A549 (cell line): ENCODE measurements around the gene RAMACL. TPM values are rescaled to one million over a fixed set of nuclear protein-coding genes. Genes with fewer than 3 reads are reported as not detected.

Source experiments
- ATAC-seq, 2 experiments: fragments of 200-7000 bp in 1 of 2; fragments of >200 bp in 1 of 2; cut with Nextera tagmentation in 1 of 2; cut with Tn5 transposase in 1 of 2; 3 replicates each; pipeline versions ENCODE4 v1.8.0 to v1.9.1; 2018 to 2020; ENCODE audit warnings: mild to moderate bottlenecking in 1 of 2, moderate library complexity in 1 of 2
- CTCF ChIA-PET: fragments of 300-600 bp; sonication (Branson Sonifier 250); formaldehyde crosslinking; extraction: SDS; loops from one replicate; lab custom pipeline; 2021; ENCODE audit warnings: antibody characterized with exemption, inconsistent platforms; lab: Yijun Ruan, JAX
- POLR2A ChIA-PET: fragments of 350-600 bp; formaldehyde crosslinking; extraction: SDS; loops from one replicate; lab custom pipeline; 2021; ENCODE audit warnings: antibody characterized with exemption, inconsistent platforms; lab: Yijun Ruan, JAX
- DNase-seq, 2 experiments: peaks; one replicate each; pipeline versions ENCODE4 v3.0.0 to v3.0.0-alpha.2; 2011 to 2016; ENCODE audit warnings: low read depth in 1 of 2, low spot score in 1 of 2
- FAIRE-seq: peaks from 2 replicates; lab custom pipeline; 2011; peaks lifted over from hg19 to GRCh38; lab: Jason Lieb, UNC
- H3K27ac ChIP-seq, 2 experiments: fragments of >200 bp; sonication (Bioruptor Twin); formaldehyde crosslinking; 3 replicates each; pipeline ENCODE4 v1.5.1; 2016 to 2017
- H3K4me1 ChIP-seq: fragments of >200 bp; sonication (Bioruptor Twin); formaldehyde crosslinking; 3 replicates; pipeline ENCODE4 v1.6.1; 2016
- H3K4me2 ChIP-seq: fragments of >200 bp; sonication (Bioruptor Twin); formaldehyde crosslinking; 3 replicates; pipeline ENCODE4 v1.6.1; 2016
- H3K4me3 ChIP-seq: fragments of >200 bp; sonication (Bioruptor Twin); formaldehyde crosslinking; 3 replicates; pipeline ENCODE4 v1.5.1; 2016
- H3K9me3 ChIP-seq: fragments of >200 bp; sonication (Bioruptor Twin); formaldehyde crosslinking; 3 replicates; pipeline ENCODE4 v1.6.1; 2016
- BHLHE40 ChIP-seq: IDR thresholded peaks from 2 replicates; pipeline ENCODE4 v1.6.1; 2012; ENCODE audit warnings: low read depth, low read length, inconsistent platforms
- CBX8 ChIP-seq: fragments of 200-600 bp; sonication (generic); IDR thresholded peaks from 2 replicates; pipeline ENCODE4 v1.6.1; 2016
- CEBPB ChIP-seq, 2 experiments: fragments of >200 bp in 1 of 2; sonication (Bioruptor Twin) in 1 of 2; formaldehyde crosslinking in 1 of 2; IDR thresholded peaks; 2 replicates each; pipeline ENCODE4 v1.6.1; 2012 to 2016
- CHD2 ChIP-seq: fragments of 150-350 bp; IDR thresholded peaks from 2 replicates; pipeline ENCODE4 v1.6.1; 2014; ENCODE audit warnings: low read length; ENCODE audit not compliant: partially characterized antibody
- EHF ChIP-seq: fragments of 250-450 bp; sonication (Bioruptor Pico); IDR thresholded peaks from 2 replicates; pipeline ENCODE4 v1.5.0; 2020; ENCODE audit warnings: mild to moderate bottlenecking
- EP300 ChIP-seq, 2 experiments: fragments of >200 bp; sonication (Bioruptor Twin); formaldehyde crosslinking; IDR thresholded peaks; 2 replicates in 1 of 2; 3 replicates in 1 of 2; pipeline ENCODE4 v1.6.1; 2016 to 2017
- ESRRA ChIP-seq: fragments of 150-350 bp; IDR thresholded peaks from 2 replicates; pipeline ENCODE4 v1.6.1; 2014; ENCODE audit warnings: mild to moderate bottlenecking, low read length, borderline replicate concordance
- FOSL2 ChIP-seq, 2 experiments: fragments of 450-650 bp in 1 of 2; fragments of >200 bp in 1 of 2; sonication (Bioruptor Twin) in 1 of 2; formaldehyde crosslinking; IDR thresholded peaks; 2 replicates each; pipeline versions ENCODE4 v1.5.0 to v1.6.1; 2016 to 2020; ENCODE audit warnings: mild to moderate bottlenecking in 1 of 2, moderate library complexity in 1 of 2
- GATA3 ChIP-seq: IDR thresholded peaks from 2 replicates; pipeline ENCODE4 v1.6.1; 2012; ENCODE audit warnings: borderline replicate concordance
- HDAC2 ChIP-seq: fragments of 200-600 bp; sonication (generic); IDR thresholded peaks from 2 replicates; pipeline ENCODE4 v1.6.1; 2016
- HEYL ChIP-seq: fragments of 250-450 bp; sonication (Bioruptor Pico); IDR thresholded peaks from 2 replicates; pipeline ENCODE4 v1.8.0; 2021; ENCODE audit warnings: mild to moderate bottlenecking, moderate library complexity
- HOXB5 ChIP-seq: fragments of 250-450 bp; sonication (Bioruptor Pico); IDR thresholded peaks from 2 replicates; pipeline ENCODE4 v1.5.0; 2020; ENCODE audit warnings: mild to moderate bottlenecking, moderate library complexity
- JUNB ChIP-seq: fragments of >200 bp; sonication (Bioruptor Twin); formaldehyde crosslinking; IDR thresholded peaks from 2 replicates; pipeline ENCODE4 v1.6.1; 2016
- KDM1A ChIP-seq: fragments of 200-600 bp; sonication (generic); IDR thresholded peaks from 2 replicates; pipeline ENCODE4 v1.6.1; 2016; ENCODE audit warnings: low read depth, mild to moderate bottlenecking
- MAFK ChIP-seq: fragments of 450-650 bp; IDR thresholded peaks from 2 replicates; pipeline ENCODE4 v1.6.1; 2014; ENCODE audit not compliant: partially characterized antibody
- NFE2L2 ChIP-seq: fragments of 150-350 bp; conservative IDR thresholded peaks from 2 replicates; pipeline ENCODE4 v1.6.1; 2014; ENCODE audit warnings: low read length
- NPAS2 ChIP-seq: fragments of 250-450 bp; sonication (Bioruptor Pico); IDR thresholded peaks from 2 replicates; pipeline ENCODE4 v1.8.0; 2022; ENCODE audit warnings: mild to moderate bottlenecking, moderate library complexity, borderline replicate concordance
- POLR2A ChIP-seq: IDR thresholded peaks from 2 replicates; pipeline ENCODE4 v1.6.1; 2012; ENCODE audit warnings: mild to moderate bottlenecking, low read length
- POLR2AphosphoS2 ChIP-seq: conservative IDR thresholded peaks from 2 replicates; pipeline ENCODE4 v1.6.1; 2012; ENCODE audit warnings: low read length, improper control_type of control experiment, inconsistent platforms
- RARB ChIP-seq: fragments of 250-450 bp; sonication (Bioruptor Pico); IDR thresholded peaks from 2 replicates; pipeline ENCODE4 v1.8.0; 2021; ENCODE audit warnings: mild to moderate bottlenecking, moderate library complexity
- RCOR1 ChIP-seq: fragments of 150-350 bp; IDR thresholded peaks from 2 replicates; pipeline ENCODE4 v1.6.1; 2014; ENCODE audit warnings: antibody characterized with exemption, low read length, low read depth
- RNF2 ChIP-seq: fragments of 200-600 bp; sonication (generic); IDR thresholded peaks from 2 replicates; pipeline ENCODE4 v1.6.1; 2016; ENCODE audit warnings: low read depth, mild to moderate bottlenecking, antibody characterized with exemption, moderate library complexity, borderline replicate concordance
- SREBF2 ChIP-seq: fragments of 450-650 bp; IDR thresholded peaks from 2 replicates; pipeline ENCODE4 v1.6.1; 2014; ENCODE audit warnings: mild to moderate bottlenecking, moderate library complexity
- TFCP2L1 ChIP-seq: fragments of 250-450 bp; sonication (Bioruptor Pico); IDR thresholded peaks from 2 replicates; pipeline ENCODE4 v1.5.0; 2021; ENCODE audit warnings: mild to moderate bottlenecking
- TP53 ChIP-seq: fragments of 250-450 bp; sonication (Bioruptor Pico); IDR thresholded peaks from 2 replicates; pipeline ENCODE4 v1.5.0; 2021; ENCODE audit warnings: mild to moderate bottlenecking, moderate library complexity
- USF2 ChIP-seq: fragments of 450-650 bp; IDR thresholded peaks from 2 replicates; pipeline ENCODE4 v1.6.1; 2014; ENCODE audit warnings: antibody characterized with exemption
- ZC3H11A ChIP-seq: fragments of 450-650 bp; IDR thresholded peaks from 2 replicates; pipeline ENCODE4 v1.6.1; 2014; ENCODE audit warnings: antibody characterized with exemption, mild to moderate bottlenecking
- ZFP36 ChIP-seq: fragments of 450-650 bp; IDR thresholded peaks from 2 replicates; pipeline ENCODE4 v1.6.1; 2014; ENCODE audit warnings: borderline replicate concordance; ENCODE audit not compliant: partially characterized antibody
- ZNF302 ChIP-seq: fragments of 250-450 bp; sonication (Bioruptor Pico); IDR thresholded peaks from 2 replicates; pipeline ENCODE4 v1.9.0; 2021; ENCODE audit warnings: inconsistent platforms, mild to moderate bottlenecking, moderate library complexity
- ZSCAN20 ChIP-seq: fragments of 250-450 bp; sonication (Bioruptor Pico); IDR thresholded peaks from 2 replicates; pipeline ENCODE4 v1.8.0; 2022; ENCODE audit warnings: mild to moderate bottlenecking, moderate library complexity
- WGBS: methylation state at CpG from one replicate; pipeline ENCODE4 v1.1.6; 2017; ENCODE audit errors: missing lambda C conversion rate; 5-methylcytosine and 5-hydroxymethylcytosine counted together
- polyA plus RNA-seq, 4 experiments: library from polyadenylated mRNA; depleted of rRNA in 3 of 4; stranded (reverse); fragments of >200 nt; fragmentation: RNase III in 1 of 4; extraction: RNeasy Plus Mini Kit Qiagen cat#74134 plus additional on column Dnase treatment in 1 of 4; gene quantifications; 2 replicates in 3 of 4; 3 replicates in 1 of 4; pipeline ENCODE4 v1.2.3, GENCODE V29; 2011 to 2017
- TF ChIP-seq, protein P1 (sequence below): IDR thresholded peaks from 2 replicates; pipeline ENCODE4 v1.6.1; 2012

Gene RAMACL
- polyA plus RNA-seq, 2 of the 4 experiments (the other 2 are of a cell fraction) = 0.08 to 0.67 TPM

- H3K4me2 ChIP-seq = no peak overlapping the region
- H3K27ac ChIP-seq = no peak overlapping the region
- TF ChIP-seq TFCP2L1 (no peak), RARB (CRISPR knock-in tag) (no peak), ESRRA (no peak)
- ATAC-seq (no peak), FAIRE-seq (no peak), DNase-seq (no peak)
- no peak overlapping the region for H3K4me3 ChIP-seq
- POLR2A ChIA-PET = no interaction called here
- H3K4me1 ChIP-seq = no peaks in the 10 kb centered on the region
- H3K9me3 ChIP-seq = no peaks in the 10 kb centered on the region
- 26% methylated on average over 3 of the region's 3 CpGs for WGBS
- CTCF ChIA-PET = no interaction called here
These were observed 33.4 kb upstream of the RAMACL start for GRCh38 chr6:166619912-166620311.

DNA sequence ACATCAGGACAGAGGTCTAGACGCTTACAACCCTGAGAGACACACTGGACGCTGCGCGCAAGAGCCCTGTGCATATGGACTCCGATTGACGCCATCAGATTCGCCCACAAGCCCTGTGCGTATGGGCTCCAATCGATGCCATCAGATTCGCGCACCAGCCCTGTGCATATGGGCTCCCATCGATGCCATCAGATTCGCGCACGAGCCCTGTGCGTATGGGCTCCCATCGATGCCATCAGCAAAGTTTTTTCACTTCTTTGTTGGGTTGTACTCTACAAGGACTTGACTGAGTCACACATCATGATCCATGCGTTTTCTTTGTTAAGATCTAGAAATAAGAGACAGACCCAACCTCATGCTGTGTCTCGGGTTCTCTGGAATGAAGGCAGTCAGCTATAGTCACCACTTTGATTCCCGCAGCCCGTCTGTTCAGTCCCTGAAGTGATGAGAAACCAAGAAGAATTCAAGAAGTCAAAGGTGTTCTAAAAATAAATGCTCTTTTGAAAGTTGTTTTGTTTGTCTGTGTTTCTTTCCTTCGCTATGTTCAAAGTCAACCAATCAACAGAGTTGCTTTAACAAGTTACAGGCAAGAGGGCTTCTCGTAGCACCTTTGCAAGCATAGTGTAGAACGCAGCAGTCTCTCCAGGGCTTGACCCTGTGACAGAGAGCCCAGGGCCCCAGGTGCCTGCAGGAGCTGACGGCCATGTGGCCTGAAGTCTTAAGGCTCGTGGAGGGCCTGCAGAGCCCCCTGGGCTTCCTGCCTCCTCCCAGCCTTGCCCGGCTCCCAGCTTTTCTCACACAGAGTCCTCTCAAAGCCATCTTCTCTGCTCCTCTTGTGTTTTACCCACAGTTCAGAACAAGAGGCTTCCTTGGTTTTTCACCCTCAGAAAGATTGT lies 32.6 kb upstream of the RAMACL start:
- no peak overlapping the region for H3K27ac ChIP-seq

GRCh38 chr6:166618251-166618650 lies 31.8 kb upstream of the RAMACL start:
- 52% methylated on average over 4 of the region's 4 CpGs for WGBS
- DNase-seq = no peak
- POLR2A ChIA-PET = no interaction called here
- FAIRE-seq = no peak
- ATAC-seq = no peak
- H3K4me3 ChIP-seq = no peak overlapping the region
- H3K4me1 ChIP-seq = no peaks in the 10 kb centered on the region
- H3K27ac ChIP-seq = no peak overlapping the region
- TF ChIP-seq ZSCAN20 (no peak), CEBPB (IDR thresholded peaks at IDR 0.05) (no peak), USF2 (no peak), RCOR1 (no peak), ZNF302 (no peak), GATA3 (no peak), POLR2AphosphoS2 (no peak), MAFK (no peak), NPAS2 (CRISPR knock-in tag) (no peak)
- TF ChIP-seq, all 56 proteins: peak for 0
- CTCF ChIA-PET = no interaction called here
- H3K9me3 ChIP-seq = no peaks in the 10 kb centered on the region
- H3K4me2 ChIP-seq = no peak overlapping the region

More for the DNA sequence above, 32.6 kb upstream of the RAMACL start:
- no peaks in the 10 kb centered on the region for H3K4me1 ChIP-seq
- no peak for FAIRE-seq
- no peak overlapping the region for H3K4me3 ChIP-seq
- no peaks in the 10 kb centered on the region for H3K9me3 ChIP-seq
- DNase-seq = no peak
- no peak overlapping the region for H3K4me2 ChIP-seq
- WGBS = 77% methylated on average over 25 of the region's 27 CpGs
- TF ChIP-seq KDM1A (no peak), ZC3H11A (no peak), EHF (no peak), JUNB (no peak), BHLHE40 (no peak), NFE2L2 (no peak), ZSCAN20 (no peak), CHD2 (no peak), POLR2AphosphoS2 (no peak), MAFK (no peak), CEBPB (IDR thresholded peaks at IDR 0.05) (no peak)
- CTCF ChIA-PET = no interaction called here
- ATAC-seq = no peak
- POLR2A ChIA-PET = no interaction called here

GRCh38 chr6:166617359-166617758 lies 30.9 kb upstream of the RAMACL start:
- ATAC-seq = no peak
- Histone ChIP-seq H3K27ac (no peak overlapping the region), H3K9me3 (no peaks in the 10 kb centered on the region), H3K4me2 (no peak overlapping the region)
- POLR2A ChIA-PET = no interaction called here
- no peak for TF ChIP-seq POLR2AphosphoS2
- no peak for TF ChIP-seq FOSL2 (IDR thresholded peaks at IDR 0.05)
- no peak for TF ChIP-seq FOSL2 (CRISPR knock-in tag; IDR thresholded peaks at IDR 0.05)
- no peak for TF ChIP-seq SREBF2
- no peak for TF ChIP-seq TP53 (CRISPR knock-in tag)
- no peak for TF ChIP-seq POLR2A
- no peak for TF ChIP-seq HDAC2
- TF ChIP-seq RNF2 = no peak
- TF ChIP-seq, protein P1, sequence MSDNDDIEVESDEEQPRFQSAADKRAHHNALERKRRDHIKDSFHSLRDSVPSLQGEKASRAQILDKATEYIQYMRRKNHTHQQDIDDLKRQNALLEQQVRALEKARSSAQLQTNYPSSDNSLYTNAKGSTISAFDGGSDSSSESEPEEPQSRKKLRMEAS = no peak
- TF ChIP-seq CBX8 = no peak
- TF ChIP-seq HOXB5 = no peak
- TF ChIP-seq EP300 (IDR thresholded peaks at IDR 0.05) = no peak
- no peak for TF ChIP-seq ZFP36
- TF ChIP-seq HEYL (CRISPR knock-in tag) = no peak
- TF ChIP-seq, all 56 proteins: peak for 0
- CTCF ChIA-PET = no interaction called here
- FAIRE-seq (no peak), DNase-seq (no peak)
- Histone ChIP-seq H3K4me3 (no peak overlapping the region), H3K4me1 (no peaks in the 10 kb centered on the region)
- WGBS = 51% methylated on average over 7 of the region's 7 CpGs
